MCF 10A (cell line): ENCODE measurements around the gene CBR3. TPM values are rescaled to one million over a fixed set of nuclear protein-coding genes. Genes with fewer than 3 reads are reported as not detected.

Experiments
- BruUV-seq: library from RNA; stranded (reverse); fragments of 400-500 nt; replicated peaks from 2 replicates; lab custom pipeline; 2021; lab: Mats Ljungman, UMichigan
- CTCF ChIA-PET: fragments of 300-600 bp; sonication (Branson Sonifier 250); formaldehyde crosslinking; extraction: SDS; loops from one replicate; lab custom pipeline; 2021; ENCODE audit warnings: antibody characterized with exemption, inconsistent platforms; lab: Yijun Ruan, JAX
- POLR2A ChIA-PET: fragments of 300-600, 350-650 bp; sonication (Branson Sonifier 250); formaldehyde crosslinking; extraction: SDS; loops from one replicate; lab custom pipeline; 2020; ENCODE audit warnings: antibody characterized with exemption, inconsistent platforms; lab: Yijun Ruan, JAX
- DNase-seq: peaks from one replicate; pipeline ENCODE4 v3.0.0-alpha.2; 2018; ENCODE audit not compliant: unreplicated experiment
- H3K27ac Mint-ChIP-seq: one replicate; pipeline ENCODE4 v1.8.0; 2022; ENCODE audit warnings: mild to moderate bottlenecking, low read depth, mixed read lengths; ENCODE audit not compliant: unreplicated experiment
- H3K27me3 Mint-ChIP-seq: one replicate; pipeline ENCODE4 v1.8.0; 2022; ENCODE audit warnings: mixed read lengths; ENCODE audit not compliant: insufficient read depth, unreplicated experiment
- H3K36me3 Mint-ChIP-seq: one replicate; pipeline ENCODE4 v1.8.0; 2022; ENCODE audit warnings: mild to moderate bottlenecking, moderate library complexity, mixed read lengths; ENCODE audit not compliant: insufficient read depth, unreplicated experiment
- H3K4me1 Mint-ChIP-seq: one replicate; pipeline ENCODE4 v1.8.0; 2022; ENCODE audit warnings: mixed read lengths; ENCODE audit not compliant: insufficient read depth, unreplicated experiment
- H3K4me3 Mint-ChIP-seq: one replicate; pipeline ENCODE4 v1.8.0; 2022; ENCODE audit warnings: mild to moderate bottlenecking, moderate library complexity, mixed read lengths; ENCODE audit not compliant: unreplicated experiment
- H3K9me3 Mint-ChIP-seq: one replicate; pipeline ENCODE4 v1.8.0; 2022; ENCODE audit warnings: mixed read lengths; ENCODE audit not compliant: unreplicated experiment
- intact Hi-C: fragments of 100-400 bp; cut with micrococcal nuclease; formaldehyde crosslinking; loops from 2 replicates; pipeline ENCODE4 v1.14.1; 2022
- total RNA-seq: library from RNA; stranded (reverse); gene quantifications from 2 replicates; pipeline ENCODE4 v1.2.3, GENCODE V29; 2022
- TF ChIP-seq, protein P1 (sequence below): fragments of 200-600 bp; IDR thresholded peaks from one replicate; pipeline ENCODE4 v1.8.0; 2022; ENCODE audit warnings: antibody characterized with exemption, mild to moderate bottlenecking; ENCODE audit not compliant: unreplicated experiment

The CBR3 gene
- total RNA-seq, 1 experiment from 2014 or later: 1.8 TPM

DNA sequence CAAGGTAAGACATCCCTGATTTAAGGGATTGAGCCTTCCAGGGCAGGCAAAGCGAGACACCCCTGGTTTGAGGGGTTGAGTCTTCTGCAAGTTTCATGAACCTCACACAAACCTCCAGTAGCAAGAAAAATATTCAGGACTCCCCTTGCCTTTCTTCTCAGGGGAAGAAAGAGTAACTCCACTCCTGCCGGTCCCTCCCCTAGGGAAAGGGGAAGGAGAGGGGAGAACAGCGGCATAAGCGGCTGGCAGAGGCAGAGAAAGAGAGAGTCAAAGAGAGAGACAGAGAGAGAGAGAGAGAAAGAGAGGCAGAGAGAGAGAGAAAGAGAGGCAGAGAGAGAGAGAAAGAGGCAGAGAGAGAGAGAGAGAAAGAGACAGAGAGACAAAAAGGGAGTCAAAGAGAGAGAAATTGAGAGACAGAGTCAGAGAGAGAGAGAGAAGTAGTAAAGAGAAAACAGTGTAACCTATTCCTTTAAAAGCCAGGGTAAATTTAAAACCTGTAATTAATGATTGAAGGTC, 29.5 kb upstream of the CBR3 start:
- no peak for DNase-seq
- Mint-ChIP-seq H3K4me3 (no peak overlapping the region), H3K4me1 (peaks cover 6% of the 10 kb centered on the region), H3K27ac (no peak overlapping the region), H3K36me3 (no peaks in the 10 kb centered on the region), H3K27me3 (no peaks in the 10 kb centered on the region), H3K9me3 (no peaks in the 10 kb centered on the region)
- ChIA-PET POLR2A (no interaction called here), CTCF (interaction anchor here (0.8 to 1.0 kb wide), 2 partner anchors 35 to 46 kb away, joined by 3 read pairs; no protein-coding TSS in a partner anchor)
- BruUV-seq: no TSS peak
- TF ChIP-seq, protein P1, sequence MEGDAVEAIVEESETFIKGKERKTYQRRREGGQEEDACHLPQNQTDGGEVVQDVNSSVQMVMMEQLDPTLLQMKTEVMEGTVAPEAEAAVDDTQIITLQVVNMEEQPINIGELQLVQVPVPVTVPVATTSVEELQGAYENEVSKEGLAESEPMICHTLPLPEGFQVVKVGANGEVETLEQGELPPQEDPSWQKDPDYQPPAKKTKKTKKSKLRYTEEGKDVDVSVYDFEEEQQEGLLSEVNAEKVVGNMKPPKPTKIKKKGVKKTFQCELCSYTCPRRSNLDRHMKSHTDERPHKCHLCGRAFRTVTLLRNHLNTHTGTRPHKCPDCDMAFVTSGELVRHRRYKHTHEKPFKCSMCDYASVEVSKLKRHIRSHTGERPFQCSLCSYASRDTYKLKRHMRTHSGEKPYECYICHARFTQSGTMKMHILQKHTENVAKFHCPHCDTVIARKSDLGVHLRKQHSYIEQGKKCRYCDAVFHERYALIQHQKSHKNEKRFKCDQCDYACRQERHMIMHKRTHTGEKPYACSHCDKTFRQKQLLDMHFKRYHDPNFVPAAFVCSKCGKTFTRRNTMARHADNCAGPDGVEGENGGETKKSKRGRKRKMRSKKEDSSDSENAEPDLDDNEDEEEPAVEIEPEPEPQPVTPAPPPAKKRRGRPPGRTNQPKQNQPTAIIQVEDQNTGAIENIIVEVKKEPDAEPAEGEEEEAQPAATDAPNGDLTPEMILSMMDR: no peak
- intact Hi-C loops: no loop called here

DNA sequence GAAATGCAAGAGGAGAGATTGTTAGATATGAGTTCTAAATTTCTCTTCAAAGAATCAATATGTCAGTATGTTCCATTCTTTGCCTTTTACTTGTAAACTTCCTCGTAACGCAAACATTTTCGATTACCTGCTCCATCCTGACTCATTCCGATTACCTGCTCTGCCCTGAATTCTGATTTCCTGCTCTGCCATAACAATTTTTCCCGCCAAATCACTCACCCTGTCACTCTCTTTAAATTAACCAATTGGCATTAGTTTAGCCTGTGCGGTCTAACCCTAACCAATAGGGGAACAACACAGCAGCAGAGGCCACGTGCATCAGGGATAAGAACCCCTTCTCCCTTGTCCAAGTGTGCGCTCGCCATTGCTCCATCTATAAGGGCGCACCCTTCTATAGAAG, 25.0 kb upstream of the CBR3 start:
- H3K36me3 Mint-ChIP-seq: no peaks in the 10 kb centered on the region
- intact Hi-C loops: no loop called here
- no peak overlapping the region for H3K4me3 Mint-ChIP-seq
- BruUV-seq: no TSS peak
- no peaks in the 10 kb centered on the region for H3K9me3 Mint-ChIP-seq
- H3K27ac Mint-ChIP-seq: no peak overlapping the region
- H3K4me1 Mint-ChIP-seq: peaks cover 13% of the 10 kb centered on the region
- CTCF ChIA-PET: interaction anchor here (0.7 to 1.4 kb wide), 3 partner anchors 17 to 82 kb away, joined by 3 read pairs; partner anchors contain the start of gene SETD4
- POLR2A ChIA-PET: interaction anchor here (0.7 to 1.6 kb wide), 4 partner anchors 40 to 418 kb away, joined by 3 to 5 read pairs (median 4); partner anchors contain the start of genes CBR1 and SETD4
- H3K27me3 Mint-ChIP-seq: no peaks in the 10 kb centered on the region
- TF ChIP-seq, protein P1: no peak
- no peak for DNase-seq

DNA sequence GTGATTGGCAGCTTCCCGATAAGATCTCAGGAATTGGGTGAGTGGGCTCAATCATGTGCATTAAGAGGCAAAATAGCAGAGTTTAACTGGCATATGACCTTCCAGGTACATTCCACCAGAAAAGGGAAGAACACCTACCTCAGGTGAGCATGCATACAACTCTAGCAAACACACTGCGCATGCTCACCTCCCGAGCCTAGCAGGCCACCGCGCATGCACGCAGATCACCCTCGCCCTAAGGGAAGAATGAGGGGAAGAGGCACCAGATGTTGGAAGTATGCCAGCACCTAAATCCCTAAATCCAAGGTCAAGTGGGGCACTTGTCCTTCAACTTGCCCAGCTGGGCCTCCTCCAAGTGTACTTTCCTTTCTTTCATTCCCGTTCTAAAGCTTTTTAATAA, 23.6 kb upstream of the CBR3 start:
- peaks cover 13% of the 10 kb centered on the region for H3K4me1 Mint-ChIP-seq
- intact Hi-C loops: no loop called here
- POLR2A ChIA-PET: interaction anchor here (1.5 to 3.3 kb wide), 2 partner anchors 41 to 51 kb away, joined by 5 to 18 read pairs; partner anchors contain the start of genes CBR1 and SETD4
- no TSS peak for BruUV-seq
- H3K36me3 Mint-ChIP-seq: no peaks in the 10 kb centered on the region
- no peak for DNase-seq
- H3K4me3 Mint-ChIP-seq: no peak overlapping the region
- H3K27ac Mint-ChIP-seq: no peak overlapping the region
- TF ChIP-seq, protein P1: no peak
- CTCF ChIA-PET: interaction anchor here (0.9 to 1.4 kb wide), 3 partner anchors 14 to 83 kb away, joined by 3 to 4 read pairs (median 3); partner anchors contain the start of gene SETD4
- H3K27me3 Mint-ChIP-seq: no peaks in the 10 kb centered on the region
- H3K9me3 Mint-ChIP-seq: no peaks in the 10 kb centered on the region

DNA sequence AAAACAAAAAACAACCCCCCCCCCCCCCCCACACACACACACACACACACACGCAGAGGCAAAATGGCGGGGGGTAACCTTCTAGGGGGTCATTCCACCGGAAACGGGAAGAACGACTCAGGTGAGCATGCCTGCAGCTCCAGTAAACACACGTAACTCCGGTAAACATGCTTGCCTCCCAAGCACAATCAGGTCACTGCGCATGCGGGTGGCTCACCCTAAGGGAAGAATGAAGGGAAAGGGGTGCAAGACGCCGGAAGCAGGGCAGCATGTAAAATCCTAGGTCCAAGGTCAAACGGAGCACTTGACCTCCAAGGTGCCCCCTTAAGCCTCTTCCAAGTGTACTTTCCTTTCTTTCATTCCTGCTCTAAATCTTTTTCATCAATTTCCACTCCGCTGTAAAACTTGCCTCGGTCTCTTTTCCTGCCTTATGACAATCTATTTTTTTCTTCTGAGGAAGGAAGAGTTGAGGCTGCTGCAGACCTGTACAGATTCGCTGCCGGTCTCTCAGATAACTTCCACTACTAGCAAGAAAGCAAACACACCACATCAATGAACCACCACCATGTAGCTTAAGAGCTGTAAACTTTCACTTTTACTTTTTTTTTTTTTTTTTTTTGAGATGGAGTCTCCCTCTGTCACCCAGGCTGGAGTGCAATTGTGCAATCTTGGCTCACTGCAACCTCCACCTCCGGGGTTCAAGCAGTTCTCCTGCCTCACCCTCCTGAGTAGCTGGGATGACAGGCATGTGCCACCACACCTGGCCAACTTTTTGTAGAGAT, 21.0 kb upstream of the CBR3 start:
- H3K27ac Mint-ChIP-seq: no peak overlapping the region
- POLR2A ChIA-PET: interaction anchor here (0.6 to 3.3 kb wide), 8 partner anchors 13 to 1804 kb away, joined by 3 to 18 read pairs (median 4); partner anchors contain the start of genes CBR1 and SETD4
- intact Hi-C loops: loop anchor here (2.0 kb wide), 1 partner anchor 53 kb away; the partner anchor contains the start of gene SETD4

More for the DNA sequence above, 21.0 kb upstream of the CBR3 start:
- no peak overlapping the region for H3K4me3 Mint-ChIP-seq
- no peaks in the 10 kb centered on the region for H3K36me3 Mint-ChIP-seq
- BruUV-seq: no TSS peak
- TF ChIP-seq, protein P1: no peak
- no peaks in the 10 kb centered on the region for H3K27me3 Mint-ChIP-seq
- peaks cover 13% of the 10 kb centered on the region for H3K4me1 Mint-ChIP-seq
- DNase-seq: no peak
- CTCF ChIA-PET: interaction anchor here (0.6 to 3.1 kb wide), 25 partner anchors 8 to 389 kb away, joined by 3 to 14 read pairs (median 6); partner anchors contain the start of genes CBR1 and SETD4
- H3K9me3 Mint-ChIP-seq: no peaks in the 10 kb centered on the region
